Frontal cortex (tissue), 4 donors: ENCODE measurements around the gene GOLIM4. TPM values are rescaled to one million over a fixed set of nuclear protein-coding genes. Genes with fewer than 3 reads are reported as not detected.

Experiments
- DNase-seq, 2 donors: peaks; one replicate each; pipeline ENCODE4 v3.0.0; 2012; ENCODE audit warnings: low spot score in 2 of 2
- FAIRE-seq: peaks from 2 replicates; lab custom pipeline; 2012; peaks lifted over from hg19 to GRCh38; lab: Jason Lieb, UNC
- total RNA-seq: library from RNA; depleted of rRNA; stranded (reverse); fragments of >200 nt; gene quantifications from one replicate; pipeline ENCODE4 v1.2.3, GENCODE V29; 2014
- donor health status: control.
- donor health status: control.
- donor health status: control.

Gene GOLIM4
- total RNA-seq, 1 donor from 2014 or later = 17.5 TPM

- DNase-seq (no peak), FAIRE-seq (no peak)
Measured at GRCh38 chr3:167967257-167968036, 128.3 kb downstream of the GOLIM4 start.
